ENCODE data around the gene HGF. TPM values are rescaled to one million over a fixed set of nuclear protein-coding genes. Genes with fewer than 3 reads are reported as not detected.

HGF gene
- total RNA-seq (2021; fragmentation: NEBNext Ultra II Directional; extraction: Animal tissue kit (Norgen Biotek cat#: 25700)) (0.15 and 0.60 TPM in 2 replicates), polyA plus RNA-seq (2011; rRNA removed) (0.05 TPM in 2 replicates), polyA minus RNA-seq (2011; rRNA and poly(A)+ RNA removed) (0.10 and 0.16 TPM in 2 replicates)
- polyA plus RNA-seq (2011; cell fraction: cytosol; rRNA removed) = 0.01 TPM
- polyA plus RNA-seq (2011; cell fraction: nucleus; rRNA removed) = 0.09 TPM
- 0.08 to 0.19 TPM (median 0.13 TPM) in 4 replicates for polyA plus RNA-seq (2012, experiment 1 of 2)
- polyA plus RNA-seq (2012, experiment 2 of 2) = not detected
- 0.06 TPM for polyA plus RNA-seq (2013, experiment 1 of 2)
- 0.13 TPM for polyA plus RNA-seq (2013, experiment 2 of 2)
- not detected for polyA minus RNA-seq (2011; cell fraction: cytosol; rRNA and poly(A)+ RNA removed)
- 0.60 TPM for polyA minus RNA-seq (2011; cell fraction: nucleus; rRNA and poly(A)+ RNA removed)
- long read RNA-seq, experiment 1 = 0 reads
- long read RNA-seq, experiment 2 = 0 reads

GRCh38 chr7:81769891-81770727 lies at the start of gene HGF:
TSS of gene HGF (minus strand) at chr7:81770047. CDS start at chr7:81769971, 76 bp downstream.
- no peak within 1 kb of the TSS for H2BK5ac ChIP-seq (ENCODE audit: low read depth, low read length)
- H3K4me2 ChIP-seq (ENCODE audit: insufficient read depth in 1 of 2, low read depth in 2 of 2, low read length in 2 of 2) = peak within 1 kb of the TSS; percentile 23 to 60; a peak in 3 of 4 replicates
- H2BK20ac ChIP-seq (ENCODE audit: low read length) = no peak within 1 kb of the TSS
- no peak within 1 kb of the TSS for H3K23ac ChIP-seq (ENCODE audit: insufficient read length)
- no peaks in the 10 kb centered on the region for H3K9me3 ChIP-seq (ENCODE audit: insufficient read depth in 2 of 2, low read depth in 1 of 2, low read length in 1 of 2)
- H2AK5ac ChIP-seq (ENCODE audit: low read depth, low read length) = no peak within 1 kb of the TSS
- no peak for FAIRE-seq
- peaks cover 0 to 11% (median 7%) of the 10 kb centered on the region in 4 experiments; a peak in 5 of 7 replicates for H3K4me1 ChIP-seq (replicated peaks in 1 of 4; ENCODE audit: control insufficient read depth in 3 of 4, insufficient read depth in 4 of 4, low read length in 3 of 4)
- H4K20me1 ChIP-seq (replicated peaks in 1 of 2; ENCODE audit: control insufficient read depth in 1 of 2, insufficient read depth in 2 of 2, low read length in 2 of 2) = no peaks in the 10 kb centered on the region
- H3K36me3 ChIP-seq (ENCODE audit: control insufficient read depth in 2 of 4, insufficient read depth in 4 of 4, low read length in 3 of 4) = no peaks in the 10 kb centered on the region
- no peak within 1 kb of the TSS; the same call in 1 of the 2 replicates for H3K18ac ChIP-seq (ENCODE audit: extremely low read depth, low read length)
- DNase-seq (ENCODE audit: low read depth in 1 of 2, low spot score in 2 of 2) = no peak
- H2BK15ac ChIP-seq (ENCODE audit: low read length) = no peak within 1 kb of the TSS
- no peak within 1 kb of the TSS; the same call in 1 of the 2 replicates for H2BK12ac ChIP-seq (ENCODE audit: low read depth, low read length)
- CTCF ChIA-PET (ENCODE audit: partially characterized antibody) = interaction anchor here (0.8 to 2.7 kb wide), 5 partner anchors 19 to 266 kb away, joined by 3 to 6 read pairs (median 3); no protein-coding TSS in a partner anchor
- 56% methylated on average over 14 of the region's 15 CpGs; no CpG with 5 or more reads in 1 of the 2 experiments for WGBS, 2 experiments (ENCODE audit: extremely low coverage in 1 of 2, insufficient coverage in 1 of 2, insufficient read length in 1 of 2, insufficient replicate concordance in 2 of 2, low coverage in 1 of 2, low lambda C conversion rate in 2 of 2, missing lambda C conversion rate in 1 of 2)
- POLR2A ChIA-PET (ENCODE audit: partially characterized antibody) = interaction anchor here (1.1 kb wide), 1 partner anchor 19 kb away, joined by 3 read pairs; no protein-coding TSS in a partner anchor
- no peak within 1 kb of the TSS for H3K9ac ChIP-seq (replicated peaks in 1 of 4; ENCODE audit: extremely low read depth in 1 of 4, low read depth in 3 of 4, low read length in 3 of 4)
- H2AFZ ChIP-seq (ENCODE audit: low read length) = 0 out of 2 replicates have a peak within 1 kb of the TSS, but pooled peaks have one; percentile 81
- no peaks in the 10 kb centered on the region for H3K27me3 ChIP-seq (replicated peaks in 1 of 4; ENCODE audit: control insufficient read depth in 3 of 4, extremely low read depth in 1 of 4, insufficient read depth in 3 of 4, low read length in 3 of 4)
- H2BK120ac ChIP-seq (replicated peaks; ENCODE audit: low read depth, low read length) = no peak within 1 kb of the TSS
- no peaks in the 10 kb centered on the region for H3K79me1 ChIP-seq (ENCODE audit: low read depth, low read length)
- 0 out of 8 replicates have a peak within 1 kb of the TSS, but pooled peaks of 1 of the 4 experiments have one; percentile 1 for H3K4me3 ChIP-seq (ENCODE audit: extremely low read depth in 1 of 4, insufficient read depth in 2 of 4, low read depth in 3 of 4, low read length in 4 of 4)
- H3K23me2 ChIP-seq (ENCODE audit: low read depth, low read length) = no peaks in the 10 kb centered on the region
- H3K14ac ChIP-seq (ENCODE audit: insufficient read length) = no peak within 1 kb of the TSS
- no peaks in the 10 kb centered on the region for H3K79me2 ChIP-seq (ENCODE audit: control insufficient read depth in 1 of 2, insufficient read depth in 2 of 2, low read length in 2 of 2)
- no peak for TF ChIP-seq TBP (IDR thresholded peaks at IDR 0.05; ENCODE audit: low read depth, low read length)
- TF ChIP-seq EZH2 (IDR thresholded peaks at IDR 0.05; ENCODE audit: low read depth, low read length, severe bottlenecking) = no peak
- 0 out of 4 replicates have a peak, but pooled peaks of 1 of the 2 experiments have one; percentile 6 for TF ChIP-seq RAD21 (IDR thresholded peaks at IDR 0.05 in 1 of 2, conservative IDR thresholded peaks at IDR 0.05 in 1 of 2; ENCODE audit: low read depth in 2 of 2, low read length in 2 of 2)
- TF ChIP-seq MAFK (IDR thresholded peaks at IDR 0.05; ENCODE audit: low read depth, low read length) = no peak
- no peak within 1 kb of the TSS for H4K5ac ChIP-seq (ENCODE audit: insufficient read length, low read depth, low read length)
- no peak within 1 kb of the TSS for H4K91ac ChIP-seq (replicated peaks; ENCODE audit: insufficient read length, low read length)
- no peak within 1 kb of the TSS for H4K8ac ChIP-seq (ENCODE audit: extremely low read depth, insufficient read depth, low read length)
- H3K4ac ChIP-seq (replicated peaks; ENCODE audit: insufficient read length, low read depth, low read length) = no peak within 1 kb of the TSS
- no peak within 1 kb of the TSS for H3K56ac ChIP-seq (replicated peaks; ENCODE audit: insufficient read length, low read depth, low read length)
- no peak within 1 kb of the TSS for H3K27ac ChIP-seq (ENCODE audit: low read depth, low read length)
